Lower leg skin (tissue), 4 donors: Measurements from ENCODE around the gene SDCCAG8. TPM values are rescaled to one million over a fixed set of nuclear protein-coding genes. Genes with fewer than 3 reads are reported as not detected.

Experiments used
- DNase-seq, 2 donors: peaks; one replicate each; pipeline ENCODE4 v3.0.0-alpha.2; 2019; ENCODE audit warnings: low spot score in 2 of 2
- H3K4me3 ChIP-seq: fragments of 200-600 bp; sonication (generic); 2 replicates; pipeline ENCODE4 v1.5.1; 2017; ENCODE audit warnings: mild to moderate bottlenecking, low read depth; ENCODE audit not compliant: poor library complexity, severe bottlenecking
- POLR2A ChIP-seq, 2 donors: fragments of 450-650 bp; IDR thresholded peaks; one replicate each; pipeline ENCODE4 v1.6.1; 2016 to 2017; ENCODE audit warnings: antibody characterized with exemption in 2 of 2, mild to moderate bottlenecking in 1 of 2, moderate library complexity in 1 of 2
- WGBS, 2 donors: methylation state at CpG; one replicate each; pipeline ENCODE4 v1.1.5; 2018; 5-methylcytosine and 5-hydroxymethylcytosine counted together
- intact Hi-C: fragments of 100-400 bp; cut with DNase I; formaldehyde crosslinking; loops from one replicate; pipeline ENCODE4 v1.15.0; 2023; ENCODE audit warnings: low total_unique reads
- total RNA-seq, 4 donors: library from RNA; depleted of rRNA; stranded (reverse); fragments of >200 nt; gene quantifications; one replicate each; pipeline ENCODE4 v1.1.0, GENCODE V29; 2016
- TF ChIP-seq, protein P1 (sequence below), 3 donors: fragments of 450-650 bp; IDR thresholded peaks; one replicate each; pipeline ENCODE4 v1.5.1; 2016; ENCODE audit warnings: antibody characterized with exemption in 3 of 3, mild to moderate bottlenecking in 3 of 3, moderate library complexity in 2 of 3

Gene SDCCAG8
- total RNA-seq, 4 donors from 2014 or later = 20.0 to 53.6 (median 48.9) TPM

DNA sequence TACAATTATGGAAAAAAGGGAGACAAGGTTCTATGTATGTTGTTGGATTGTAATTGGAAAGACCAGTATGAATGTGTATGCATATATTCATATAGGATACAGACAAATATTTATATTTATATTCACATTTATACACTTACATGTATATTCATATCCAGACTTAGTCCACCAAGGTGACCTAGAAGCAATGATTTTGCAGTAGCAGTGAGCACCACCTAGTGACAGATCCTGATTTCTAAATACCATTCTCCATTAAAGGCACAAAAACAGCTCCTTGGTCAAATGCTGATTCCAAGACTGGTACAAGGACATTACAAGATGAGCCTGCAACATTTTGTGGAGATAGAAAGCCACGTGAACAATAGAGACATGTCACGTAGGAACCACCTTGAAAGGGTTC lies 153.4 kb downstream of the SDCCAG8 start:
- no peak overlapping the region for H3K4me3 ChIP-seq
- TF ChIP-seq POLR2A (IDR thresholded peaks at IDR 0.05) = no peak
- TF ChIP-seq, protein P1, sequence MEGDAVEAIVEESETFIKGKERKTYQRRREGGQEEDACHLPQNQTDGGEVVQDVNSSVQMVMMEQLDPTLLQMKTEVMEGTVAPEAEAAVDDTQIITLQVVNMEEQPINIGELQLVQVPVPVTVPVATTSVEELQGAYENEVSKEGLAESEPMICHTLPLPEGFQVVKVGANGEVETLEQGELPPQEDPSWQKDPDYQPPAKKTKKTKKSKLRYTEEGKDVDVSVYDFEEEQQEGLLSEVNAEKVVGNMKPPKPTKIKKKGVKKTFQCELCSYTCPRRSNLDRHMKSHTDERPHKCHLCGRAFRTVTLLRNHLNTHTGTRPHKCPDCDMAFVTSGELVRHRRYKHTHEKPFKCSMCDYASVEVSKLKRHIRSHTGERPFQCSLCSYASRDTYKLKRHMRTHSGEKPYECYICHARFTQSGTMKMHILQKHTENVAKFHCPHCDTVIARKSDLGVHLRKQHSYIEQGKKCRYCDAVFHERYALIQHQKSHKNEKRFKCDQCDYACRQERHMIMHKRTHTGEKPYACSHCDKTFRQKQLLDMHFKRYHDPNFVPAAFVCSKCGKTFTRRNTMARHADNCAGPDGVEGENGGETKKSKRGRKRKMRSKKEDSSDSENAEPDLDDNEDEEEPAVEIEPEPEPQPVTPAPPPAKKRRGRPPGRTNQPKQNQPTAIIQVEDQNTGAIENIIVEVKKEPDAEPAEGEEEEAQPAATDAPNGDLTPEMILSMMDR (IDR thresholded peaks at IDR 0.05) = no peak
- WGBS, 2 donors = 94 to 96% methylated on average over 2 of the region's 2 CpGs
- intact Hi-C loops = no loop called here
- no peak for DNase-seq

DNA sequence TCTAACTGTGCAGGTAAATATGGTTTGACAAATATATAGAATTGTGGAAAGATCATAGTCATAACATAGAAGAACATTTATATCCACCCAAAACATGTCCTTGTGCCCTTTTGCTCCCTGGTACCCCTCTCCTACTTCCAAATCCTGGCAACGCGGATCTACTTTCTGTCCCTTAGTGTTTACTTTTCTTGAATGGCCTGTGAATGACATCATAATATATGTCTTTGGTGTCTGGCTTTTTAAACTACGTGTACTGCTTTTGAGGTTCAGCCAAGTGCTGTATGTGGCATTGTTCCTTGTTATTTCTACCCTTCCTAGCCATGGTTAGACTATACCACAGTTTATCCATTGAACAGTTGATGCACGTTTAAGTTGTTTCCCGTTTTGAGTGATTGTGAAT lies 155.6 kb downstream of the SDCCAG8 start:
- H3K4me3 ChIP-seq = no peak overlapping the region
- 88 to 91% methylated on average over 5 of the region's 5 CpGs for WGBS, 2 donors
- no peak for TF ChIP-seq POLR2A (IDR thresholded peaks at IDR 0.05)
- TF ChIP-seq, protein P1 (IDR thresholded peaks at IDR 0.05) = no peak
- intact Hi-C loops = no loop called here
- DNase-seq = no peak

DNA sequence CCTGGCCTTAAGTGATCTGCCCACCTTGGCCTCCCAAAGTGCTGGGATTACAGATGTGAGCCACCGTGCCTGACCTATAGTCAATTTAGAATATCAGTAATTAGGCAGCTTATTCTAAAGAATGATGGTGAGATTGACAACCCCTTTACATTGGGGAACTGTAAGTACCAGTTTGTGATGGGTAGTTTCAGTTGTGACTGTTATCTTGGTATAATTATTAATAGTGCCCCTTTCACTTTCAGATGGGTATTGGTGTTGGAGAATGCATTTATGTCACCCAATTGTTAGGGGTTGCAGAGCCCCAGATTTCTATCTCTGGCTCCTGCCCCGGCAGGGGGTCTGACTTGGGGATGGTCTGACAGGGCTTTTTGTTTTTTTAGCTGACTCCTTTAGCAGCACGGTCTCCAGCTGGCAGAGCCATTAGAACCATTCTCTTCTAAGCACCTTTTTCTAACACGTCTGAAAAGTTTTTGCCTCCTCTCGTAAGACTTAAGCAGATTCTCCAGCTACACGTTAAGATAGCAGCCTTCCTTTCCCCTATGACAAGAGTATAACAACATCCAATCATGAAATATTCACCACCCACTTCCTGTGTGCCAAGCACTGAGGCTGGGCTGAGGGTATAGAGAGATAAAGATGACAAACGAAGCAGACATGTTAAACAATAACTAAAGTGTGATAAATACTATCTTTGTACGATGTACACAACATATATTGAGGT lies 157.8 kb downstream of the SDCCAG8 start:
- H3K4me3 ChIP-seq = no peak overlapping the region
- TF ChIP-seq POLR2A (IDR thresholded peaks at IDR 0.05) = no peak
- TF ChIP-seq, protein P1 (IDR thresholded peaks at IDR 0.05) = no peak
- DNase-seq = no peak
- WGBS, 2 donors = 81 to 86% methylated on average over 8 of the region's 8 CpGs
- intact Hi-C loops = no loop called here

DNA sequence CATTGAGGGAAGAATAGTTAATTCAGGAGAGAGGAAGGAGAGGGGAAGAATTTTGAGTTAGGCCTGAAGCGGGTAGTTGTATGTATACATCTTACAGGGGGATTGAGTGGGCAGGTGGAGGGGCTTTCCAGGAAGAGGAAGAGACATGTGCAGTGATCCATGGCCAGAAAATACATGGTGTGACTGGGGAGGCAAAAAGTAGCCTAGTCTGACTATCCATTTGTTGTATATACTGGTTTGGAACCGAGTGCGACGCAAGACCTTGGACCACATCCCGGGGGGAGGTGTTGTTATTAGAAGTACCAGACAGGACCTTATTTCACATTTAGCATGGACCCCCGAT lies 158.3 kb downstream of the SDCCAG8 start:
- 95 to 98% methylated on average over 6 of the region's 6 CpGs for WGBS, 2 donors
- intact Hi-C loops = no loop called here

DNA sequence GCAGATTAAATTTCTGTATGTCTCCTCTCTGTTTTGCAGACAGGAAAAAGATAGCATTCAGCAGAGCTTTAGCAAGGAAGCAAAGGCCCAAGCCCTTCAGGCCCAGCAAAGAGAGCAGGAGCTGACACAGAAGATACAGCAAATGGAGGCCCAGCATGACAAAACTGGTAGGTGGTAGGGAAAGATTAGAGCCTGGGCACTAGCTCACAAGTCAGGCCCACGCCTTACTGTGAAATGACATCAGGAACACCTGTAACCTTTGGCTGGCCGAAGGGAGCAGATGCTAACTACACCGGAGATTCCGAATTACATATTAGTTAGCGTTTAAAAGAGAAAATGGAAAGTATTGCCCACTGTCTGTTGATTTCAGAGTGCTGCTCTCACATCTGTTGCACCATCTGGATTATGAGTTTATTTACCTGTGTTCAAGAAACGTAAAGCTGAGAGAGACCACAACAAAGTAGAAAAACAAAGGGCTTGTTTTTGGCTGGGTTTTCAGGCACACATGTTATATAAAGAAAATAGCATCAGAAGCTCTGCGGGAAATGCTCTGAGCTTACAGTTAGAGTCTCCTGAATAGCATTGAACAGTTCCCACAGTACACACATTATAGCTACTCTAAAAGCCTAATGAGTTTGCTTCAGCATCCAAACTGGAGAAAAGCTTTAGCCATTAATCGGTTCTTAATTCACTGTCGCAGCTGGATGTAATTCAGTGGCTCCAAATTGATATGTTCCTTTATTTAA lies 160.0 kb downstream of the SDCCAG8 start:
- DNase-seq = no peak
- no peak for TF ChIP-seq POLR2A (IDR thresholded peaks at IDR 0.05)
- TF ChIP-seq, protein P1 (IDR thresholded peaks at IDR 0.05) = no peak
- no peak overlapping the region for H3K4me3 ChIP-seq
- intact Hi-C loops = no loop called here
- 88 to 89% methylated on average over 9 of the region's 9 CpGs for WGBS, 2 donors

More for the DNA sequence above, 158.3 kb downstream of the SDCCAG8 start:
- H3K4me3 ChIP-seq = no peak overlapping the region
- TF ChIP-seq, protein P1 (IDR thresholded peaks at IDR 0.05) = no peak
- no peak for TF ChIP-seq POLR2A (IDR thresholded peaks at IDR 0.05)
- DNase-seq = no peak
